Adrenal gland (tissue), 5 donors: ENCODE results near the gene ROR2.

ENCODE experiments used
- POLR2A ChIP-seq, 2 donors: fragments of 450-650 bp; IDR thresholded peaks; one replicate each; pipeline ENCODE4 v1.6.1; 2017; ENCODE audit warnings: antibody characterized with exemption in 2 of 2, mild to moderate bottlenecking in 2 of 2, moderate library complexity in 1 of 2
- TF ChIP-seq, protein P1 (sequence below), 6 experiments: fragments of 450-650 bp in 4 of 6; fragments of 200-600 bp in 2 of 6; sonication (generic) in 1 of 6; IDR thresholded peaks; 1 replicate in 5 of 6; 2 replicates in 1 of 6; pipeline versions ENCODE4 v1.5.1 to v1.8.0; 2016 to 2021; ENCODE audit warnings: antibody characterized with exemption in 6 of 6, mild to moderate bottlenecking in 2 of 6, moderate library complexity in 1 of 6
- donor health status: DM: no; HTN: no; CAD: no.

DNA sequence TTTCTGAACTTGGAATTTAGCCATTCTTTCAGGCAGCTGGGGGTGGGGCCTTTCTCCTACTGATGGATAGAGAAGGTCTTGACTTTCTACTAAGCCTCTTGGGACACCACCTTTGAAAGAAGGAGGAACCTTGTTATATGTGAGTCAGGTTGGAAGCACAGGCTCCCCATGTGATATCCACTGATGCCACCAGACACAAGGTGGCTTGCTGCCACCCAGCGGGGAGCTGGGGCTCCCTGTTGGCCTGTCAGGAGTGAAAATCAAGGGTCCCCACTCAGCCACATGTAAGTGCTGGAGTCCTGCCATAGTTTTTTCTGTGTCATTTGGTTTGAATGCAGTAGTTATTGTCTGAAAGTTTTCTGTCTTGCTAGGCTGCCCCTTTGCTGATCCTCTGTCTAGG lies 274.0 kb downstream of the ROR2 start:
- TF ChIP-seq, protein P1, sequence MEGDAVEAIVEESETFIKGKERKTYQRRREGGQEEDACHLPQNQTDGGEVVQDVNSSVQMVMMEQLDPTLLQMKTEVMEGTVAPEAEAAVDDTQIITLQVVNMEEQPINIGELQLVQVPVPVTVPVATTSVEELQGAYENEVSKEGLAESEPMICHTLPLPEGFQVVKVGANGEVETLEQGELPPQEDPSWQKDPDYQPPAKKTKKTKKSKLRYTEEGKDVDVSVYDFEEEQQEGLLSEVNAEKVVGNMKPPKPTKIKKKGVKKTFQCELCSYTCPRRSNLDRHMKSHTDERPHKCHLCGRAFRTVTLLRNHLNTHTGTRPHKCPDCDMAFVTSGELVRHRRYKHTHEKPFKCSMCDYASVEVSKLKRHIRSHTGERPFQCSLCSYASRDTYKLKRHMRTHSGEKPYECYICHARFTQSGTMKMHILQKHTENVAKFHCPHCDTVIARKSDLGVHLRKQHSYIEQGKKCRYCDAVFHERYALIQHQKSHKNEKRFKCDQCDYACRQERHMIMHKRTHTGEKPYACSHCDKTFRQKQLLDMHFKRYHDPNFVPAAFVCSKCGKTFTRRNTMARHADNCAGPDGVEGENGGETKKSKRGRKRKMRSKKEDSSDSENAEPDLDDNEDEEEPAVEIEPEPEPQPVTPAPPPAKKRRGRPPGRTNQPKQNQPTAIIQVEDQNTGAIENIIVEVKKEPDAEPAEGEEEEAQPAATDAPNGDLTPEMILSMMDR (IDR thresholded peaks at IDR 0.05): no peak
- TF ChIP-seq POLR2A (IDR thresholded peaks at IDR 0.05): no peak
